DOHH2 (cell line): Measurements from ENCODE around the gene AMZ1.

ENCODE experiments used
- EZH2phosphoT487 ChIP-seq: fragments of 200-600 bp; sonication (generic); IDR thresholded peaks from 2 replicates; pipeline ENCODE4 v1.6.1; 2017; ENCODE audit warnings: borderline replicate concordance, mild to moderate bottlenecking, antibody characterized with exemption, low read length, moderate library complexity, mixed read lengths
- TF ChIP-seq, protein P1 (sequence below): fragments of 200-600 bp; sonication (generic); IDR thresholded peaks from one replicate; pipeline ENCODE4 v1.5.1; 2014; ENCODE audit warnings: antibody characterized with exemption, mild to moderate bottlenecking, low read depth, low read length; ENCODE audit not compliant: poor library complexity, severe bottlenecking

DNA sequence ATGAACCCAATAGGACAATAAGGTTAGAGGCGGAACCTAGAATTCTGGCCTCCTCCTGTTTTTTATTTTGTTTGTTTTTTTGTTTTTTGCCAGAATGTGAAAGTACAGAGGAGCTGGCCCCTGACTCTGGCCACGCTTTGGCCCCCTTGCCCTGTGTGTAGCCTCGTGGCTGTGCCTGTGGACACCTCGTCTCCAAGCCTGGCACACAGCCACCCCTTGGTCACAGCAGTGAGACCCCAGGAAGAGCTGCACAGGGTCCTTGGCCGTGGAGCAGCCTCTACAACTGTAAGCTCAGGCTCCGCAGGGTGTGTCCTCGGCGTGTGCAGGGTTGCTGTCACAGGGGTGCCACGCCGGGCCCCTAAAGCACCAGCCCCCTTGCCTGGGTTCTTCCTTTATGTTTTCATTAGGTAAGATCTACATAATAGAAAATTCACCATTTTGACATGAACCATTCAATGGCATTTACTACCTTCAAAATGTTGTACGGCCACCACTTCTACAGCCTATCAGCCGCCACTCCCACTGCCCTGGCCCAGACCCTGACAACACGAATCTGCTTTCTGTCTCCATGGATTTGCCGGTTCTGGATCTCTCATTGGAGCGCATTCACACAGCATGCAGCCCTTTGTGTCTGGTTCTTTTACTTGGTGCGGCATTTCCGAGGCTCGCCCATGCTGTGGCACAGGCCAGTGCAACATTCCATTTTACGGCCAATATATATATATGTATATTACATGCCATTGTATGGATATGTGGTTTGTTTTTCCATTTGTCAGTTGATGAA, 51.0 kb downstream of the AMZ1 start:
- TF ChIP-seq, protein P1, sequence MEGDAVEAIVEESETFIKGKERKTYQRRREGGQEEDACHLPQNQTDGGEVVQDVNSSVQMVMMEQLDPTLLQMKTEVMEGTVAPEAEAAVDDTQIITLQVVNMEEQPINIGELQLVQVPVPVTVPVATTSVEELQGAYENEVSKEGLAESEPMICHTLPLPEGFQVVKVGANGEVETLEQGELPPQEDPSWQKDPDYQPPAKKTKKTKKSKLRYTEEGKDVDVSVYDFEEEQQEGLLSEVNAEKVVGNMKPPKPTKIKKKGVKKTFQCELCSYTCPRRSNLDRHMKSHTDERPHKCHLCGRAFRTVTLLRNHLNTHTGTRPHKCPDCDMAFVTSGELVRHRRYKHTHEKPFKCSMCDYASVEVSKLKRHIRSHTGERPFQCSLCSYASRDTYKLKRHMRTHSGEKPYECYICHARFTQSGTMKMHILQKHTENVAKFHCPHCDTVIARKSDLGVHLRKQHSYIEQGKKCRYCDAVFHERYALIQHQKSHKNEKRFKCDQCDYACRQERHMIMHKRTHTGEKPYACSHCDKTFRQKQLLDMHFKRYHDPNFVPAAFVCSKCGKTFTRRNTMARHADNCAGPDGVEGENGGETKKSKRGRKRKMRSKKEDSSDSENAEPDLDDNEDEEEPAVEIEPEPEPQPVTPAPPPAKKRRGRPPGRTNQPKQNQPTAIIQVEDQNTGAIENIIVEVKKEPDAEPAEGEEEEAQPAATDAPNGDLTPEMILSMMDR = no peak
- TF ChIP-seq EZH2phosphoT487 = no peak
